Measurements from ENCODE around the gene PARD3B.

GRCh38 chr2:205617905-205618304 lies 1072.6 kb downstream of the PARD3B start:
- TF ChIP-seq POLR2A (IDR thresholded peaks at IDR 0.05; ENCODE audit: borderline replicate concordance, extremely low read depth, insufficient read depth, insufficient read length) (no peak), JUND (IDR thresholded peaks at IDR 0.05) (no peak), ZFX (IDR thresholded peaks at IDR 0.05) (no peak), CTCF (IDR thresholded peaks at IDR 0.05 in 2 of 3, conservative IDR thresholded peaks at IDR 0.05 in 1 of 3; ENCODE audit: borderline replicate concordance in 1 of 3, insufficient read depth in 1 of 3, low read depth in 2 of 3, low read length in 2 of 3) (no peak), FOSL1 (IDR thresholded peaks at IDR 0.05; ENCODE audit: low read depth) (no peak), POLR2AphosphoS5 (IDR thresholded peaks at IDR 0.05; ENCODE audit: low read depth, low read length) (no peak), SRF (IDR thresholded peaks at IDR 0.05; ENCODE audit: low read depth) (no peak)
- TF ChIP-seq, protein P1, sequence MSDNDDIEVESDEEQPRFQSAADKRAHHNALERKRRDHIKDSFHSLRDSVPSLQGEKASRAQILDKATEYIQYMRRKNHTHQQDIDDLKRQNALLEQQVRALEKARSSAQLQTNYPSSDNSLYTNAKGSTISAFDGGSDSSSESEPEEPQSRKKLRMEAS (IDR thresholded peaks at IDR 0.05) = no peak
